Gastroesophageal sphincter (tissue), 4 donors: ENCODE measurements around the gene SMAD9. TPM values are rescaled to one million over a fixed set of nuclear protein-coding genes. Genes with fewer than 3 reads are reported as not detected.

Source experiments
- ATAC-seq: fragments of 150-250 bp; one replicate; pipeline ENCODE4 v1.9.1; 2016; ENCODE audit warnings: mild to moderate bottlenecking, moderate library complexity
- H3K27ac ChIP-seq, 4 donors: fragments of 200-600 bp; sonication (generic) in 3 of 4; 1 replicate in 3 of 4; 2 replicates in 1 of 4; pipeline ENCODE4 v1.5.1; 2016 to 2019
- H3K27me3 ChIP-seq: fragments of 200-600 bp; sonication (generic); one replicate; pipeline ENCODE4 v1.5.1; 2019
- H3K36me3 ChIP-seq, 2 donors: fragments of 200-600 bp; sonication (generic); one replicate each; pipeline ENCODE4 v1.5.1; 2019; ENCODE audit warnings: control low read depth in 1 of 2
- H3K4me1 ChIP-seq, 3 donors: fragments of 200-600 bp; sonication (generic); 1 replicate in 2 of 3; 2 replicates in 1 of 3; pipeline ENCODE4 v1.5.1; 2016 to 2019; ENCODE audit warnings: control low read depth in 2 of 3
- H3K4me3 ChIP-seq, 2 donors: fragments of 200-600 bp; sonication (generic); one replicate each; pipeline ENCODE4 v1.5.1; 2019; ENCODE audit warnings: mild to moderate bottlenecking in 1 of 2, moderate library complexity in 1 of 2
- H3K9me3 ChIP-seq, 3 donors: fragments of 200-600 bp; sonication (generic); one replicate each; pipeline ENCODE4 v1.5.1; 2017 to 2019; ENCODE audit warnings: control low read depth in 2 of 3
- EP300 ChIP-seq: sonication (generic); formaldehyde crosslinking; IDR thresholded peaks from one replicate; pipeline ENCODE4 v1.6.1; 2017; ENCODE audit warnings: antibody characterized with exemption, mild to moderate bottlenecking
- POLR2A ChIP-seq, 2 donors: fragments of 450-650 bp; IDR thresholded peaks; one replicate each; pipeline ENCODE4 v1.6.1; 2017; ENCODE audit warnings: antibody characterized with exemption in 2 of 2, mild to moderate bottlenecking in 2 of 2, moderate library complexity in 1 of 2
- POLR2AphosphoS5 ChIP-seq: sonication (generic); formaldehyde crosslinking; IDR thresholded peaks from one replicate; pipeline ENCODE4 v1.6.1; 2017; ENCODE audit warnings: antibody characterized with exemption
- WGBS, 2 donors: methylation state at CpG; one replicate each; pipeline ENCODE4 v1.1.5; 2018; ENCODE audit warnings: low coverage in 1 of 2; 5-methylcytosine and 5-hydroxymethylcytosine counted together
- total RNA-seq, 4 donors: library from RNA; depleted of rRNA; stranded (reverse); fragments of >200 nt; gene quantifications; one replicate each; pipeline ENCODE4 v1.1.0, GENCODE V29; 2016
- TF ChIP-seq, protein P1 (sequence below), 4 experiments: fragments of 200-600 bp in 2 of 4; fragments of 450-650 bp in 2 of 4; sonication (generic) in 1 of 4; IDR thresholded peaks; one replicate each; pipeline ENCODE4 v1.5.1; 2017 to 2019; ENCODE audit warnings: antibody characterized with exemption in 4 of 4, mild to moderate bottlenecking in 2 of 4, moderate library complexity in 2 of 4

Gene SMAD9
- total RNA-seq, 4 donors from 2014 or later: 47.3 to 93.7 (median 59.7) TPM

GRCh38 chr13:36806102-36806501 lies 113.9 kb downstream of the SMAD9 start:
- no peak for ATAC-seq
- no peaks in the 10 kb centered on the region for H3K36me3 ChIP-seq
- no peaks in the 10 kb centered on the region for H3K4me1 ChIP-seq
- no peaks in the 10 kb centered on the region for H3K27me3 ChIP-seq
- H3K9me3 ChIP-seq: no peaks in the 10 kb centered on the region
- TF ChIP-seq, protein P1, sequence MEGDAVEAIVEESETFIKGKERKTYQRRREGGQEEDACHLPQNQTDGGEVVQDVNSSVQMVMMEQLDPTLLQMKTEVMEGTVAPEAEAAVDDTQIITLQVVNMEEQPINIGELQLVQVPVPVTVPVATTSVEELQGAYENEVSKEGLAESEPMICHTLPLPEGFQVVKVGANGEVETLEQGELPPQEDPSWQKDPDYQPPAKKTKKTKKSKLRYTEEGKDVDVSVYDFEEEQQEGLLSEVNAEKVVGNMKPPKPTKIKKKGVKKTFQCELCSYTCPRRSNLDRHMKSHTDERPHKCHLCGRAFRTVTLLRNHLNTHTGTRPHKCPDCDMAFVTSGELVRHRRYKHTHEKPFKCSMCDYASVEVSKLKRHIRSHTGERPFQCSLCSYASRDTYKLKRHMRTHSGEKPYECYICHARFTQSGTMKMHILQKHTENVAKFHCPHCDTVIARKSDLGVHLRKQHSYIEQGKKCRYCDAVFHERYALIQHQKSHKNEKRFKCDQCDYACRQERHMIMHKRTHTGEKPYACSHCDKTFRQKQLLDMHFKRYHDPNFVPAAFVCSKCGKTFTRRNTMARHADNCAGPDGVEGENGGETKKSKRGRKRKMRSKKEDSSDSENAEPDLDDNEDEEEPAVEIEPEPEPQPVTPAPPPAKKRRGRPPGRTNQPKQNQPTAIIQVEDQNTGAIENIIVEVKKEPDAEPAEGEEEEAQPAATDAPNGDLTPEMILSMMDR (IDR thresholded peaks at IDR 0.05): no peak
- TF ChIP-seq POLR2AphosphoS5: no peak
- no peak for TF ChIP-seq EP300
- no peak for TF ChIP-seq POLR2A (IDR thresholded peaks at IDR 0.05)
- 87 to 100% methylated on average over 2 of the region's 2 CpGs for WGBS, 2 donors
- no peak overlapping the region for H3K27ac ChIP-seq
- H3K4me3 ChIP-seq: no peak overlapping the region

DNA sequence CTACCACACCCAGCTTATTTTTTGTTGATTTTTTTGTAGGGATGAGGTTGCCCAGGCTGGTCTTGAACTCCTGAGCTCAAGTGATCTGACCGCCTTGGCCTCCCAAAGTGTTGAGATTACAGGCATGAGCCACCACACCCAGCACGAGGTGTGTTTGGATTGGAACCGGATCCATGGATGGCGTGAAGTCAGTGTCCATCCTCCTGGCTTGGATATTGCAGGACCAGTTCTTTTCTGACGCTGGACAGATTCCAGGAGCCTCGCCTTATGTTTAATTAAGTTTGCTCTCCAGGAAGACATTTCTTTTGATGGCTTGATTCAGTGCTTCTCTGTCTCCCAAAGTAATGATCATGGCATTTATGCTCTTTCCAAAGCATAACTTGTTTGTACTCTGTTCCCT lies 115.5 kb downstream of the SMAD9 start:
- H3K27ac ChIP-seq: no peak overlapping the region
- H3K36me3 ChIP-seq: no peaks in the 10 kb centered on the region
- no peak for ATAC-seq
- TF ChIP-seq, protein P1 (IDR thresholded peaks at IDR 0.05): no peak
- no peak for TF ChIP-seq POLR2A (IDR thresholded peaks at IDR 0.05)
- no peak for TF ChIP-seq POLR2AphosphoS5
- TF ChIP-seq EP300: no peak
- no peaks in the 10 kb centered on the region for H3K4me1 ChIP-seq
- WGBS, 2 donors: 73 to 81% methylated on average over 4 to 5 of the region's 6 CpGs
- H3K4me3 ChIP-seq: no peak overlapping the region
- H3K9me3 ChIP-seq: no peaks in the 10 kb centered on the region
- H3K27me3 ChIP-seq: no peaks in the 10 kb centered on the region

DNA sequence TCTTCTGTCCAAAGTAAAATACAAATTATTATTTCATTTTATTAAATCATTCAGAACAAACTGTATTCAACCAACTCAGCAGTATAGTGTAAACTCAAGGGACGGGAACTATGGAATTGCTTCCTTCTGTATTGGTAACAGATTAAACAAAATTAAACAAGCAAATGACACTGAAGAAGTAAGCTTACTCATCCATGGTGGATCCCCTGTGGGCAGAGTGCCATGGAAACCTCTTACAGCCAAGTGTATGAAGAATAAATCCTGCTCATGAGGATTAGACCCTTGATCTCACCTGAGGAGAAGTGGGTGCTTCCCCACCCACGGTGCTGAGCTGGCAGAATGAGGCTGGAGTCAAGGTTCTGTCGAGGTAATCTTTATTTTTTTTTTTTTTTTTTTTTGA lies 119.0 kb downstream of the SMAD9 start:
- Histone ChIP-seq H3K27me3 (no peaks in the 10 kb centered on the region), H3K36me3 (no peaks in the 10 kb centered on the region), H3K9me3 (no peaks in the 10 kb centered on the region), H3K27ac (no peak overlapping the region), H3K4me3 (no peak overlapping the region), H3K4me1 (no peaks in the 10 kb centered on the region)
- TF ChIP-seq EP300: no peak
- TF ChIP-seq, protein P1 (IDR thresholded peaks at IDR 0.05): no peak
- TF ChIP-seq POLR2AphosphoS5: no peak
- 41 to 51% methylated on average over 3 of the region's 3 CpGs for WGBS, 2 donors
- no peak for ATAC-seq

DNA sequence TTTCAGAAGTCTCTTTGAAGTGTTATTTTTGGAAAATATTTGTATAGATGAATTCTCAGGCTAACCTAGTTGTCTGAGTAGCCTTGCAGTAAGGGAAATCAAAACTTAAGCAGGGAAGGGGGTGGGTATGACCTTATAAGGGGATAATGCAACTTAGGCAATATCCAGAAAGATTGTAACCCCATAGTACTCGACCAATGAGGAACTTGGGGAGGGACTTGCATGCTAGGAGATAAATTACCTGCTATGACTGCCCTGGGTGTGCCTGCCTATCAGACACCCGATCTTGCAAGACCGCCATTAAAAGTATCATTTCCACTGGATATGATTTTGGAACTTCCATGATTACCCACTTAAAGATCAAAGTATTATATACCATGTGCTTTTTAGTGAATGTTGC lies 124.0 kb downstream of the SMAD9 start:
- no peak for TF ChIP-seq EP300
- TF ChIP-seq, protein P1 (IDR thresholded peaks at IDR 0.05): no peak
- no peak for TF ChIP-seq POLR2AphosphoS5
- TF ChIP-seq POLR2A (IDR thresholded peaks at IDR 0.05): no peak

GRCh38 chr13:36795463-36795862 lies 124.6 kb downstream of the SMAD9 start:
- H3K27ac ChIP-seq: no peak overlapping the region
- H3K4me3 ChIP-seq: no peak overlapping the region
- no peak for TF ChIP-seq EP300
- TF ChIP-seq POLR2A (IDR thresholded peaks at IDR 0.05): no peak
- no peak for TF ChIP-seq POLR2AphosphoS5
- TF ChIP-seq, protein P1 (IDR thresholded peaks at IDR 0.05): no peak
- ATAC-seq: no peak
- 75 to 89% methylated on average over 3 to 4 of the region's 6 CpGs for WGBS, 2 donors
- H3K4me1 ChIP-seq: no peaks in the 10 kb centered on the region
- no peaks in the 10 kb centered on the region for H3K9me3 ChIP-seq
- no peaks in the 10 kb centered on the region for H3K36me3 ChIP-seq
- H3K27me3 ChIP-seq: no peaks in the 10 kb centered on the region

More for the DNA sequence above, 124.0 kb downstream of the SMAD9 start:
- Histone ChIP-seq H3K27ac (no peak overlapping the region), H3K36me3 (no peaks in the 10 kb centered on the region), H3K9me3 (no peaks in the 10 kb centered on the region), H3K4me3 (no peak overlapping the region), H3K27me3 (no peaks in the 10 kb centered on the region), H3K4me1 (no peaks in the 10 kb centered on the region)
- 84 to 95% methylated on average over 3 of the region's 3 CpGs for WGBS, 2 donors
- ATAC-seq: no peak

Other genes with a start within 250 kb of the SMAD9 start
- gene SERTM1, start 246.2 kb downstream of the SMAD9 start, total RNA-seq: under 1 TPM in 1 of 4 donors, not detected in 3; 0.13 TPM
- gene RFXAP, start 101.0 kb downstream of the SMAD9 start, total RNA-seq: 1 to 10 TPM; 3.2 to 7.2 (median 3.8) TPM
- gene ALG5, start 79.1 kb upstream of the SMAD9 start, total RNA-seq: 10 to 100 TPM; 16.5 to 24.0 (median 22.4) TPM
- gene EXOSC8, start 80.5 kb upstream of the SMAD9 start, total RNA-seq: 10 to 100 TPM; 20.3 to 28.4 (median 24.8) TPM
- 10 to 100 TPM; 23.5 to 41.6 (median 33.1) TPM for gene SUPT20H, start 139.4 kb upstream of the SMAD9 start, total RNA-seq
- gene CSNK1A1L, start 185.4 kb upstream of the SMAD9 start, total RNA-seq: under 1 TPM in 1 of 4 donors, not detected in 3; 0.12 TPM